Mesendoderm (in vitro differentiated cells): ENCODE data around the gene ANKRD53.
"Not testable (repeated sequence)": the region's sequence is repeated elsewhere in the genome, so short reads cannot be mapped to it uniquely, and the experiment has no call there.

Experiments
- DNase-seq: peaks from one replicate; pipeline ENCODE4 v3.0.0; 2013
- H2AK5ac ChIP-seq: 2 replicates; pipeline ENCODE4 v1.6.1; 2013; ENCODE audit warnings: low read length, inconsistent platforms
- H2BK120ac ChIP-seq: 2 replicates; pipeline ENCODE4 v1.6.1; 2013; ENCODE audit warnings: low read depth, mild to moderate bottlenecking, low read length, moderate library complexity, mixed read lengths
- H2BK15ac ChIP-seq: replicated peaks from 2 replicates; pipeline ENCODE4 v1.6.1; 2013; ENCODE audit warnings: low read depth, mild to moderate bottlenecking, moderate library complexity
- H2BK5ac ChIP-seq: 2 replicates; pipeline ENCODE4 v1.6.1; 2013; ENCODE audit warnings: low read length, inconsistent platforms
- H3K18ac ChIP-seq: 2 replicates; pipeline ENCODE4 v1.6.1; 2013; ENCODE audit warnings: mild to moderate bottlenecking, low read length, mixed read lengths
- H3K23ac ChIP-seq: one replicate; pipeline ENCODE4 v1.6.1; 2013; ENCODE audit warnings: low read length
- H3K27ac ChIP-seq: 2 replicates; pipeline ENCODE4 v1.5.1; 2013; ENCODE audit warnings: low read depth, mild to moderate bottlenecking, inconsistent platforms, low read length, moderate library complexity
- H3K27me3 ChIP-seq: 2 replicates; pipeline ENCODE4 v1.6.1; 2013; ENCODE audit warnings: low read length, control low read depth, mild to moderate bottlenecking, inconsistent platforms; ENCODE audit not compliant: insufficient read depth, poor library complexity
- H3K36me3 ChIP-seq: 2 replicates; pipeline ENCODE4 v1.6.1; 2013; ENCODE audit warnings: low read length, inconsistent platforms; ENCODE audit not compliant: control insufficient read depth, insufficient read depth
- H3K4ac ChIP-seq: one replicate; pipeline ENCODE4 v1.6.1; 2013; ENCODE audit warnings: low read depth, mild to moderate bottlenecking, low read length, moderate library complexity
- H3K4me1 ChIP-seq: 2 replicates; pipeline ENCODE4 v1.6.1; 2013; ENCODE audit warnings: low read depth, low read length, inconsistent platforms; ENCODE audit not compliant: control insufficient read depth
- H3K4me2 ChIP-seq: 2 replicates; pipeline ENCODE4 v1.6.1; 2013; ENCODE audit warnings: low read length
- H3K4me3 ChIP-seq: 2 replicates; pipeline ENCODE4 v1.5.1; 2013; ENCODE audit warnings: mild to moderate bottlenecking, low read length
- H3K56ac ChIP-seq: one replicate; pipeline ENCODE4 v1.6.1; 2013; ENCODE audit warnings: low read length
- H3K79me1 ChIP-seq: 2 replicates; pipeline ENCODE4 v1.6.1; 2013; ENCODE audit warnings: low read length, inconsistent platforms
- H3K79me2 ChIP-seq: 2 replicates; pipeline ENCODE4 v1.6.1; 2013; ENCODE audit warnings: mild to moderate bottlenecking, low read length; ENCODE audit not compliant: control insufficient read depth, insufficient read depth
- H3K9ac ChIP-seq: 2 replicates; pipeline ENCODE4 v1.6.1; 2013; ENCODE audit warnings: low read length, inconsistent platforms
- H4K5ac ChIP-seq: one replicate; pipeline ENCODE4 v1.6.1; 2013; ENCODE audit warnings: low read length
- H4K8ac ChIP-seq: one replicate; pipeline ENCODE4 v1.6.1; 2013; ENCODE audit warnings: low read depth, mild to moderate bottlenecking, control low read depth, low read length, moderate library complexity
- WGBS: extraction: QIAGEN DNeasy Blood & Tissue Kit; methylation state at CpG from one replicate; pipeline ENCODE4 v1.1.7; 2013; ENCODE audit warnings: low lambda C conversion rate, missing lambda C conversion rate; ENCODE audit not compliant: insufficient coverage; ENCODE audit errors: extremely low coverage; 5-methylcytosine and 5-hydroxymethylcytosine counted together

The ANKRD53 gene

GRCh38 chr2:70994009-70994698 is 15.7 kb downstream of the ANKRD53 start:
- no CpG with 5 or more reads among the region's 49 CpGs for WGBS
- Histone ChIP-seq H3K27me3 (no peaks in the 10 kb centered on the region), H4K8ac (no peak overlapping the region), H3K4me1 (peaks cover 6% of the 10 kb centered on the region), H2BK120ac (no peak overlapping the region), H3K4ac (peak overlapping the region; percentile 21), H3K23ac (peak overlapping the region; percentile 15), H3K56ac (peak overlapping the region; percentile 89), H3K4me2 (peak overlapping the region; percentile 99), H3K4me3 (peak overlapping the region; percentile 84), H3K79me2 (peaks cover 10% of the 10 kb centered on the region), H2BK15ac (no peak overlapping the region), H3K27ac (no peak overlapping the region), H3K9ac (peak overlapping the region; percentile 86), H2BK5ac (no peak overlapping the region), H3K18ac (no peak overlapping the region), H3K36me3 (no peaks in the 10 kb centered on the region), H4K5ac (no peak overlapping the region), H3K79me1 (peaks cover 12% of the 10 kb centered on the region), H2AK5ac (no peak overlapping the region)
- DNase-seq = no peak

GRCh38 chr2:70994699-70995425 is 16.4 kb downstream of the ANKRD53 start, which contains the start of gene TEX261:
Gene TEX261, minus strand, starts transcription at chr2:70994873. Its CDS starts 116 bp downstream, at chr2:70994757.
- peak within 1 kb of the TSS; percentile 89 for H3K56ac ChIP-seq
- peak within 1 kb of the TSS; percentile 21 for H3K4ac ChIP-seq
- no peaks in the 10 kb centered on the region for H3K36me3 ChIP-seq
- H3K27me3 ChIP-seq = no peaks in the 10 kb centered on the region
- peak within 1 kb of the TSS; percentile 84 for H3K4me3 ChIP-seq
- H3K18ac ChIP-seq = no peak within 1 kb of the TSS
- H2BK120ac ChIP-seq = no peak within 1 kb of the TSS
- peak within 1 kb of the TSS; percentile 15 for H3K23ac ChIP-seq
- no CpG with 5 or more reads among the region's 65 CpGs for WGBS
- peak within 1 kb of the TSS; percentile 99 for H3K4me2 ChIP-seq
- no peak within 1 kb of the TSS for H2BK5ac ChIP-seq
- H3K79me2 ChIP-seq = peaks cover 10% of the 10 kb centered on the region
- peaks cover 6% of the 10 kb centered on the region for H3K4me1 ChIP-seq
- no peak within 1 kb of the TSS for H2BK15ac ChIP-seq
- no peak within 1 kb of the TSS for H2AK5ac ChIP-seq
- peaks cover 12% of the 10 kb centered on the region for H3K79me1 ChIP-seq
- H4K5ac ChIP-seq = no peak within 1 kb of the TSS
- no peak within 1 kb of the TSS for H3K27ac ChIP-seq
- H3K9ac ChIP-seq = peak within 1 kb of the TSS; percentile 86
- H4K8ac ChIP-seq = no peak within 1 kb of the TSS
- DNase-seq = peak; percentile 91

GRCh38 chr2:70995426-70995729 is 16.9 kb downstream of the ANKRD53 start:
- Histone ChIP-seq H3K56ac (peak overlapping the region; percentile 73), H3K9ac (peak overlapping the region; percentile 63), H3K27me3 (no peaks in the 10 kb centered on the region), H3K79me1 (peaks cover 12% of the 10 kb centered on the region), H3K36me3 (no peaks in the 10 kb centered on the region), H4K8ac (no peak overlapping the region), H4K5ac (no peak overlapping the region), H2BK5ac (no peak overlapping the region), H3K4me3 (peak overlapping the region; percentile 36), H3K18ac (no peak overlapping the region), H2BK15ac (no peak overlapping the region), H3K4me2 (peak overlapping the region; percentile 63), H3K4ac (no peak overlapping the region), H3K23ac (no peak overlapping the region), H3K79me2 (peaks cover 10% of the 10 kb centered on the region), H2BK120ac (no peak overlapping the region), H3K27ac (no peak overlapping the region), H3K4me1 (peaks cover 6% of the 10 kb centered on the region), H2AK5ac (no peak overlapping the region)
- WGBS = no CpG with 5 or more reads among the region's 11 CpGs
- peak; percentile 74 for DNase-seq

- not testable (repeated sequence) for H3K18ac ChIP-seq, H3K27ac ChIP-seq
Measured at GRCh38 chr2:70998885-70999284, 20.5 kb downstream of the ANKRD53 start.

GRCh38 chr2:70999362-70999761 is 20.9 kb downstream of the ANKRD53 start:
- no peak overlapping the region for H3K23ac ChIP-seq
- H2AK5ac ChIP-seq = no peak overlapping the region
- no peak overlapping the region for H3K18ac ChIP-seq
- no peak overlapping the region for H3K27ac ChIP-seq
- no peak overlapping the region for H3K56ac ChIP-seq
- DNase-seq = no peak
- no CpG with 5 or more reads among the region's 2 CpGs for WGBS
- H3K27me3 ChIP-seq = no peaks in the 10 kb centered on the region
- H2BK5ac ChIP-seq = no peak overlapping the region
- H3K4ac ChIP-seq = no peak overlapping the region
- H2BK120ac ChIP-seq = no peak overlapping the region
- no peak overlapping the region for H3K4me3 ChIP-seq
- no peak overlapping the region for H4K8ac ChIP-seq
- no peak overlapping the region for H3K4me2 ChIP-seq
- H3K4me1 ChIP-seq = no peaks in the 10 kb centered on the region
- H3K9ac ChIP-seq = no peak overlapping the region
- no peaks in the 10 kb centered on the region for H3K79me1 ChIP-seq
- H3K79me2 ChIP-seq = no peaks in the 10 kb centered on the region
- H2BK15ac ChIP-seq = no peak overlapping the region
- H4K5ac ChIP-seq = no peak overlapping the region
- H3K36me3 ChIP-seq = no peaks in the 10 kb centered on the region

More at GRCh38 chr2:70998885-70999284, 20.5 kb downstream of the ANKRD53 start:
- H4K5ac ChIP-seq, H2BK5ac ChIP-seq, H3K79me2 ChIP-seq, H3K23ac ChIP-seq, H3K36me3 ChIP-seq, H3K4ac ChIP-seq, DNase-seq, H3K56ac ChIP-seq, H2BK120ac ChIP-seq, H3K4me2 ChIP-seq, H3K9ac ChIP-seq, H3K4me3 ChIP-seq, H3K79me1 ChIP-seq, H3K4me1 ChIP-seq, H2BK15ac ChIP-seq, H3K27me3 ChIP-seq, H4K8ac ChIP-seq, H2AK5ac ChIP-seq: not testable (repeated sequence)
- WGBS = no CpG with 5 or more reads among the region's 4 CpGs
